HG02678 (cell line): ENCODE data around the gene SCN3B.

ENCODE experiments used
- ATAC-seq: cut with Tn5 transposase; IDR thresholded peaks from one replicate; pipeline ENCODE4 v1.9.1; 2021; ENCODE audit warnings: mild to moderate bottlenecking, moderate library complexity; ENCODE audit not compliant: unreplicated experiment

SCN3B gene

DNA sequence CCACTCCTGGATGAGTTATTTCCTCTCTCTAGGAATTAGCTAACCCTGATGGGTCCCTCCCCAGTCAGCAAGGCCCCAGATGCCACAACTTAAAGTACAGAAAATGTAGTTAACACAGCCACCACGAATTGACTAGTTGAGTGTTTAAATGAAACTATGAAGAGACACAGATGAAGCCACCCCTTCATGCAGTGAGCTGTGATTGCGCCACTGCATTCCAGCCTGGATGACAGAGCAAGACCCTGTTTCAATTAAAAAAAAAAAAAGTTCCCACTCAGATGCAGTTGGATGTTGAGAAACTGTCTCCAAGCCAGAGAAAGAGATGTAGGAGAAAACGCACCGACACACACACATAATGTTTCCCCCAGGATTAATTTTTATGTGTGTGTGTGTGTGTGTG is 53.3 kb downstream of the SCN3B start:
- ATAC-seq = no peak

DNA sequence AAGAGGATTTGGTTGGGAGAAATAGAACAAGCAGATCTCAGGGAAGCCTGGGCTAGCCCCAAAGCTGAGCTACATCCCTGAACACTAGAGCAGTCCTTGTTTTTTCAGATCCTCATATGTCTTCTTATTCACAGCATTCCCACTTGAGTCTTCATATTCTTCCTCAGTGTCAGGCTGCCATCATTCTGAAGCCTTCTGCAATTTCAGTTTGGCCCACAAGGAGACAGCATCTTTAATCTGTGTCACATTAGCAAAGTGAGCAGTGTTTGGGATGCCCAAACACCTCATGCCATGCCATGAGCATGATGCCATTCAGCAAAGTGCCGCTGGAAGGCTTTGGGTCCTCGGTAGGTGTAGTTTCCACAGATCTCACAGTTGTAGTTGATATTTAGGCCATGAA is 56.6 kb downstream of the SCN3B start:
- ATAC-seq = no peak

DNA sequence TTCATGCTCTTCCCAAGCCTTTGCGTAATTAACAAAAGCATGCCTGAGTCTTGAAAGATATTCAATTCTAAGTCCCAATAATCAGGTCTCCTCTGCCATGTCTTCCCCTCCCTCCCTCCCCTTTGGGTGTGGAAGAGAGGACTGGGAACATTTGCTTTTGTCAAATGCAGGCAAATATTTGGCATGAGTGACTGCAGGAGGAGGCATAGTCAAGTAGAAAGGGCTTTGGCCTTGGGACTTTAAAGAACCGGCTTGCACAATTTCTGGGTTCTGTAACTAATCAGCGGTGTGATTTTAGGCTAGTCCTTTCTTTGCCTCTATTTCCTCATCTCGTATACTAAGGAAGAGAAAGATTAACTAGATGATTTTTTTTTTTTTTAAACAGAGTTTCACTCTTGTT is 59.5 kb downstream of the SCN3B start:
- ATAC-seq = no peak

DNA sequence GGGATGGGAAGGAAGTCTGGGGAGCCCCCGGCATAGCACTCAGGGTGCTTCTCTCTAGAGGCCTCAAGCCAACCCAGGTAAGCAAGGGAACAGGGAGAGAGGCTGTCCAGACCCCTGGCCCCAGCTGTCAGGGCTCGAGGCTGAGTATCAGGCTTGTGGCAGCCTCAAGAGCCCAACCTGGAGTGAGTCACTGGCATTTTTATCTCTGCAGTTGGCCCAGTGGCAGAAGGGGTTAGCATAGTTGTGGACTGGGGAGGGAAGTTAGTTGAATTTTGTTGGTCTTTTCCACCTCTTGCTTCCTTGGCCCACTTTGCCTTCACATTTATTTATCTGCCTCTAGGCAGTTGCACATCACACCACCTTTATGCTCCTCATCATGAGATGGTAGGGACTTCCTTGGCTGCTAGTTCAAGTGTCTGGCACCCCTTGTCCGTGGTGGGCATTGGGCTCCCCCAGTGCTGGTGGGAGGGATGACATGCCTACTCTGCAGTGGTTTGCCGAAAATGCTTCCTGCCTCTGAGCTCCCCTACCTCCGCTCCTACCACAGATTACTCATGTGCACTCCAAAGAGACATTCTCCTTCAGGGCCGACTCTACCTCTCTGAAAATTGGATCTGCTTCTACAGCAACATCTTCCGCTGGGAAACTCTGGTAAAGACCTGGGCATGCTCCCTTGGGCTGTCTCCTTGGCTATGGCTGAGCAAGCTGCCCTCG is 60.1 kb downstream of the SCN3B start:
- ATAC-seq = no peak

DNA sequence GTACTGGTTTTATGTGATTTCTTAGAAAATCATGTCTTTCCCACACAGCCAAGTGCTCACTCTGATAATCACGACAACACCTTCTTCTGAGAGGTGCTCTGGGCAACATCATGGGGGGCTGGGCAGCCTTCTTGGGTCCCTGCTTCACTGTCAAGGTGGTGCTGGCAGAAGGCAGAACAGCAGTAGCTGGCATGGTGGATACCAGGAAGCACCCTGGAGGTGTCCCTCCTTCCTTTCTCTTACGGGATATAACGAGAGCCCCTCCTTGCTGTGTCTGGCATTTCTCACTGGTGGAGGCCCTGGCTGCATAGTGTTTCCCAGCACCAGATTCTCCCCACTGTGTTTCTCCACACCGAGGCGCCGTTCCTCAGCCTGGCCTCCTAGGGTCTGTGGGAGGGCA is 60.9 kb downstream of the SCN3B start:
- ATAC-seq = no peak

DNA sequence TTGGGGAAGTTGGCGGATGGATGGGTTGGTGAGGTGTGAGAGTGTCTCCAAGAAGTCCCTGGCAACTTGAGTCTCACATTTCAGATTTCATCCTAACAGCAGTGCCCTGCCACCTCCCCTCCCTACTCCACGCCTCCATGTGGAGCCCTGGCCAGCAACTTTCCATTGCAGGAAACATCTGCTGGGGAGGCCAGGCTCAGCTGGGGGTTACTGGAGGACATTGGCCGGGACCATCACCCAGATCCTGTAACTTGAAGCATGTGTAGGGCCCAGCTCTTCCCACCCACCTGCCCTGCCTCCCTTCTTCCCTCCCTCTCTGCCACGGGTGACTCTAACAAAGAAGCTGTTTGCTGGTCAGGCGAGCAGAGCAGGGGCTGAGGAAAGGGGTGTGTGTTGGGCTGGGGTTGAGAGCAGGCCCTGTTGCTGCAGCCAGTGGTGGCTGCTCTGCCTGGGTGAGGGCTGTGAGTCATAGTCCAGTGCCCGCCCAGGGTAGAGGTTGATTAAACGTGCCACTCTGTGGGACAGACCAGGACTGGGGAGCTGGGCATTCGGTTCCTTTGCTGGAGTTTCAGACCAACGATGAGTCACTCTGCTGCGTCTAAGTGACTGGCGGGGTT is 64.0 kb downstream of the SCN3B start:
- ATAC-seq = no peak

DNA sequence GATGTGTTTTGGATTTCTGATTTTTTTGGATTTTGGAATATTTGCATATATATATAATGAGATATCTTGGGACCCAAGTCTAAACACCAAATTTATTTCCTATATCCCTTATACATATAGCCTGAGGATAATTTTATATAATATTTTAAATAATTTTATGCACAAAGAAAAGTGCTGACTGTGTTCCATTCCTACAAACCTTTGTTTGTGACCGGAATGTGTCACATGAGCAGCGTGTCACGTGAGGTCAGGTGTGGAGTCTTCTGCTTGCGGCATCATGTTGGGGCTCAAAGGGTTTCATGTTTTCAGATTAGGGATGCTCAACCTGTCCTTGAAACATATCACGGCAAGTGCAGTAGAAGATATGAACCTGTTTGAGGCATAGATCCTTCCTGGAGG is 65.6 kb downstream of the SCN3B start:
- no peak for ATAC-seq

DNA sequence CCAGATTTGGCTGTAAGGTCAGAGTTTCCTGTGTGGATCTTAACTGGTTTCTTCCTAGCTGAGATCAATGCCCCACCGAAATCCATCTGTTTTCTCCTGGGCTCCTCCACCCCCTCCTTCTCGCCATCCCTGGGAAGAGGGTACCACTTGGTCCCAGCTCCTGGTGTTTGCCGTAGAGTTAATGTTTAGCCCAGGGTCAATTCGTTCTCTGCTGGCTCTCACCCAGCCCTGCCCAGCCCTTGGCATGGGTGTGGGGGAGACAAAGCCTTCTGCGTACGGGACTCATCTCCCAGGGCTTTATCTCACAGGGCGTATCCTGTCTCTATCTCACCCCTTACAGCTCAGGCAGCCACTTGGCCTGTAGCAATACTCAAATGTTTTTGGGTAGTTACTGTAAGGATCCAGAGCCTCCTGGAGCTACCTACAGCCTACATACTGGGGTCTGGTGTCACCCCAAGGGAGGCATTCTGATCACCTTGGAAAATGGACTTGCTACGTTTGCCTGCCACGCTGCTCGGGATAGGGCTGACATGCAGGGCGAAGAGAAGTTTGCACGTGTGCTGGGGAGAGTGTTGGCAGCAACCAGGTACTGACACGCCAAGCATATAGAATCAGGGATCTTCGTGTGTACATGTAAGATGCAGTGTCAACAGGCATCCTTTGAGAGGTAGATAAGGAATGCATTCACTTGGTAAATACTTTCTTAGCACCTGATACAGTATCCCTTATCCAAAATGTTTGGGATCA is 66.1 kb downstream of the SCN3B start:
- no peak for ATAC-seq

DNA sequence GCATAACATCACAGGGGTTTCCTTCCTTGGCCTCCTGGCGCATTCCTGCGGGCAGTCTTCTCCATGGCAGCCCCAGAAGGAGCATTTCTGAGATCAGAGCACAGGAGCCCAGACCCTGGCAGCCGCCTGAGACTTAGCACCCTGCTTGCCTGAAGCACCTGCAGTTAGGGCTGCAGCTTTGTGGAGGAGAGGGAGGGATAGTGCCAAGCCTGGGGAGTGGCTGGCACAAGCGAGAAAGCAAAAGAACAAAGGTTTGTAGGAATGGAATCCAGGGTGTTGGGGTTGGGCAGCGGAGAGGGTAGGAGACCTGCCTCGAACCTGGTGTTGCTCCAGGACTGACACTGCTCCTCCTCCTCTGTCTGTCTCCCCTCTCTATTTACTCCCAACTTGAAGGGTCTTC is 66.9 kb downstream of the SCN3B start:
- no peak for ATAC-seq

DNA sequence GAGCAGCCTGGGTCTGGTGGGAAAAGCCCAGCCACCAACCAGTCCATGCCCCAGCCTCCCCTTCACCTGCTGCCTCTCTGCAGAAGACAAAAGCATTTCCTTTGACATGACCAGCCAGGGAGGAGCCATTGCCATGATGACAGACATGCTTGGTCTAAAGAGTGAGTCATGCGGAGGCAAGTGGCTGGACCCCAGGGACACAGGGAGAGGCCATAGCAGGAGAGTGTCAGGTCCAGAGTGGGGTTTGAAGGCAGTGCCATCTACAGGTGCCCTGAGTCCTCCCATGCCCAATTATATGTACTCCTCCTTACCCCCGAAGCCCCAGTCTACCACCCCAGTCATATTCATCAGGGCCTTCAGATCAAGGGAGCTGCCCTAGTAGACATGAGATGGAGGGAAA is 67.4 kb downstream of the SCN3B start:
- ATAC-seq = no peak

DNA sequence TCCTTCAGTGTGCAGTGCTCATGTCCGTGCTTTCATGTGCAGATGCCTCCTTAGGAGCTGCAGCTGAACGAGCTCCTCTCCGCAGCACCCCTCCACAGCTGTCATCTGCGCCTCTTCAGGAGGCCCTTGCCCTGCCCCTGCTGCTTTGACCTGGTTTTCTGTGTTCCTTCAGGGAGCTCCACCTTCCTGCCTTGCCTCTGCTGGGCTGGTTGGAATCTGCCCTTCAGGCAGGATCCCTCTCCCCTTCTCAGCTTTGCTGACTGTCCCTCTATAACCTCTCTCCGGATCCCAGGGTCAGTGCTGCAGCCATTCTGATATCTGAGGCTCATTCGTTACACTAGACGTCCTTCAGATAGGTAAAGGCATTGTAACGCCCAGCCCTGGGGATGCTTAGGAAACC is 67.9 kb downstream of the SCN3B start:
- no peak for ATAC-seq

DNA sequence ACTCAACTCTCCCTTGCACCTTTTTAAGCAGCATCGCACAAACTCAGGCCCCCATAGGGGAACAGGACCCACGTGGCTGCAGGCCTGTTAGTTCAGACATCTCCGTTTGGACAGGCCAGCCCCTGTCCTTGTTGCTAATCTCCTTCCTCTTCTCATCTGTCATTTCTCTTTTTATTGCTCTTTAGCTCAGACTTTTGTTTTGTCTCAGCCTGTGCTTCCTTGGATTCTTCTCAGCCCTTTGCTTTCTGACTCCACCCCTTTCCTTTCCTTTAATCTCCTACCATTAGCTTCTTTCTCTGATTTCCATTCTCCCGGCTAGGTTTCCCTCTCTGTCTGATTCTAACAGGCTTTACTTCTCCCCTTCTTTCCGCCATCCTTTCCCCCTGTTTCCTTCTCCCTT is 68.7 kb downstream of the SCN3B start:
- no peak for ATAC-seq

DNA sequence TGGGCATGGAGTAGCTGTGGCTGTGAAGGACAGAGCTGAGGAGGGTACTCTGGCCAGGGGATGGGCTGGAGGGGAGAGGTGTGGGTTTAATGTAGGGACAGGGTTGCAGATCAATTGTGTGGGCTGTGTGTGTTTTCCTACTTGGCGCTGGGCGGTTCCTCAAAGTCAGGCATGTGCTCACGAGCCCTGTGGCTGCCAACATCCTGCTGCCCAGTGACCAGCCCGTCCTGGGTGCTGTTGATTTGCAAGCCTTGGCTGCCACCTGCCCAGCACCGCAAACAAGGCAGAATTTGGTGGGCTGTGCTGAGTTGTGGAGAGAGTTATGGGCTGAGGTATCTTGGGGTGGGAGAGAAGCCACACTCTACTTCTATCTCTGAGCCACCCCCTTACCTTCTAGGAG is 69.2 kb downstream of the SCN3B start:
- ATAC-seq = no peak

DNA sequence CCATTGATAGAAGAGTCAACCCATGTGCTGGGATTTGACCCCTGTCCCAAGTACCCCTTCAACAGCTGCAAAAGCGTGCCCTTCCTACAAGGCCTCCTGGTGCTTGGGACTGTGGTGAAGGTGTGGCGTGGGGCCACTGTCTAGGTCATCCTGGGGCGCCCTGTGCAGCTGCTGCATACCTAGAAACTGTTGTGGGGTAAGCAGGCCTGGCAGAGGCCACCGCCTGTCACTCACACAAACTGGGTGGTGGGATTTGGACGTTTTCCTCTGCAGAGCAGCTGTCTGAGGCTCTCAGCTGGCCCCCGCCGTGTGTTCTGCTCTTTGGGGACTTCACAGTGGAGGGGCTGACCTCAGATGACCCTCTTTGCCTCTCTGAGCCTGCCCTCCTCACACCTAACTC is 69.7 kb downstream of the SCN3B start:
- no peak for ATAC-seq

DNA sequence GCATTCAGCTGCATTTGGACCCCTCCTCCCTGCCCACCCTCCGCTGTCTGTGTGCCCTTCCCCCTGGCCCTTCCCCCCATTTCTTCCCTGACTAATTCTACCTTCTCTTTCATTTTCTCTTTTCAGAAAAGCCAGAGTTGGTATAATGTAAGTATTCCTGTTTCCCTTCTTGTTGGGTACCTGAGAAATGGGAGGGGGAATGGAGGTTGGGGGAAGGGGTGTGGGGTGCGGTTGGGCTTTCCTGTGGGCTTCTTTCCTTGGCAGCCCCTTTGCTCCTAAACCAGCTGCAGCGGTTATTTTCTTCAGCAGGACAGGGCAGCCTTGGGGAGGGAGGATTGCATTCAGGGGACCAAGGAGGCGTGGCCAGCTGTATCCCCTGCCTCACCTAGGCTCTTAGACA is 70.2 kb downstream of the SCN3B start:
- no peak for ATAC-seq

DNA sequence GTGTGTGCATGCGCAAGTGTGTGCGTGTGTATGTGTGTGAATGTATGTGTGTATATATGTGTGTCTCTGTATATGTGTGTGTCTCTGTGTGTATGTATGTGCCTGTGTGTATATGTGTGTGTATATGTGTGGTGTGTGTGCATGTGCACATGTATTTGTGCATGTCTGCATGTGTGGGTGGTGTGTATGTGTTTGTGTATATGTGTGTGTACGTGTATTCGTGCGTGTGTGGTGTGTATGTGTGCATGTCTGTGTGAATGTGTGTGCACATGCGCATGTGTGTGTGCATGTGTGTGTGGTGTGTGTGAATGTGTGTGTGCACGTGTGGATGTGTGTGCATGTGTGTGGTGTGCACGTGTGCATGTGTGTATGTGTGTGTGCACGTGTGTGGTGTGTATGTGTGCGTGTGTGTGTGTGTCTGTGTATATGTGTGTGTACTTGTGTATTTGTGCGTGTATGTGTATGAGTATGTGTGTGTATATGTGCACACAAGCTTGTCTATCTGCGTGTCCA is 71.4 kb downstream of the SCN3B start:
- no peak for ATAC-seq

DNA sequence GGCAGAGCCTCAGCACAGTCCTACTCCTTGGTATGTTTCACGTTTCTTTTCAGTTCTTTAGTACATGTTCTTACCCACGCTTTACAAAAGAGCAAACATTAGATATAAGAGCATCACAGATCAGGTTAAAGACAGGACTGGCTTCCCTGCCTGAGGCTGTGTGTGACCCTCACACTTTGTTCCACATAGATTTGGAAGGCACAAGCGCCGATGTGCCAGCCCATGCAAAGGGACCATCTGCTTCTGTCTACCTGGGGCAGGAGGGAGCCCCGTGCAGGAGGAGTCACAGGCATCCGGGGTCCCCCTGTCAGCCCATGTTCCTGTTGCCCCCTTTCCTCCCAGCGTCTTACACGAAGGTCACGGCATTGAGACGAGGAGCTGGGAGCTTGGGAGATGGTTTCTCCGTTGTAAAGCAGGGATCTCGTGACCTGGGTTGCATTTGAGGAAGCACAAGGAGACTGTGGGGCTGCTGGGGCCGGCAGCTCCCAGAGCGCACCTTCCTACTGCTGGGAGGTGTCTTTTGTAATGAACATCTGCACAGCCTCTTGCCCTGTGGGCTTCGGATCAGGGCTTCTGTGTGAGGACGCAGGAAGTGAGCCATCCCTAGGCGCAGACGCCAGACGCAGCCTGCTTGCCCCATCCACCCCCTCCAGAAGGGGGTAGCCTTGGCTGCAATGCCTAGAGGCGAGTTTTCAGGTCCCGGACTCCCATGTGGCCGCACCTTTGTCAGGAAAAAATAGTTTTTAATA is 72.6 kb downstream of the SCN3B start:
- ATAC-seq = no peak

DNA sequence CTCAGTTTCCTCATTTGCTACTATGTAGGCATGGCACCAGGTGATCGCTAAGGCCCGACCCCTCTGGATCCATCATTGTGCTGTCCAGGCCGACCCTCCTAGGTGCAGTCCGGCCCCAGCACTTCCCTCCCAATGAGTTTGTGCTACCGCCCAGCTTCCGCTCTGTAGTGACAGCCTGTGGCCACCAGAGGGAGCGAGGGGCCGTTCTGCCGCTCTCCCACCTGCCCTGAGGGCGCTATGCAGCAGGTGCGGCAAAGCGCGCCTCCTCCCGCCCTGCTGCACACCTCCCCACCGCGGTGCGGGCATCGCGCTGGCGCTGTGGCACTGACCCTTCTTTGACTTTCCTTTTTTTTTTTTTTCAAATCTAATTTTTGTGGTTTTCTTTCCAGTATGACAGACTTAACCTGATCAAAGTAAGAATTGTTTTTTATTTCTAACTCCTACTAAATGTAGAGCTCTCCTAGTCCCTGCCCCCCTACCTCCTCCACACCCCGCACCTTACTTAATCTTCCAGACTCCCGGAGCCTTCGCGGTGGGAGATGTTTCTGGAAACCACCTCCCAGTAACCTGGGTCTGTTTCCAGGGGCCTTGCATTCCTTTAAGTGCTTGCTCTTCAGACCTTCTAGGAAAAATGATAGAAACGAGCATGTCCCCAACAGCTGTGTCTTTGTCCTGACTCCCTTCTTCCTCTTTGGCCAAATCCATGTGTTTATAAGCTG is 73.7 kb downstream of the SCN3B start:
- peak; percentile 88 for ATAC-seq

DNA sequence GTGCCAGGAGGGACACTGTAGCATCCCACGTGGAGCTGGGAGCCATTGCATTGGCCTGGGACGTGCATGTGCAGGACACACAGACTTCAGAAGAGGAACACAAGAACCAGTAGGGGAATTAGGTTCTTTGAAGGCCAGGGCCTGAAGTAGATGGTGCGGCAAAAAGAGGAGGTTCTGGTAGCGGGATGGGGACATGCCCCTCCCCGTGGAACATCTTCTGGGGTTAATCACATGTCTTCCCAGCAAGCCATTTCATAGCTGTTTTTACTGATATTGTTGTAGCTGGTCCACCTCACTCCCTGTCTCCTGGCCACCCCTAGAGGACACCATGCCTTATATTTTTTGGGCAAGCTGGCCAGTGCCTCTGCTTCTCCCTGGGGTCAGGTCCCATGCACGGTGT is 74.3 kb downstream of the SCN3B start:
- ATAC-seq = no peak

DNA sequence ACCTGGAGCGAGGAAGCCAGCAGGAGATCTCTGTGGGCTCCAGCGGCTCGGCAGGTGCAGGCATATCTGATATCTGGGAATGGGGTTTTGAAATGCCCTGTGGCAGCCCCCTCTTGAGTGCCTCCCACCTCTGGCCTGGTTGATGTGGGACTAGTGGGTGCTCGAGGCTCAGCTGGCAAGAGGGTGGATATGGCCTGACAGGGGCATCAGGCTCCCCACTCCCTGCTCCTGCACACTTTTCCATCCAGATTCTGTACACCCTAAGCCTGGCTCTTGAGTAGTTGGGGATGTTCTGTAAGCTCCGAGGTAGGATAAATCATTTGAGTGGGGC is 75.0 kb downstream of the SCN3B start:
- no peak for ATAC-seq
